ENCODE data around the gene NANOGP8. TPM values are rescaled to one million over a fixed set of nuclear protein-coding genes. Genes with fewer than 3 reads are reported as not detected.

Gene NANOGP8
- total RNA-seq, 1 experiment from 2014 or later, result not detected

- intact Hi-C loops (cut with micrococcal nuclease; ENCODE audit: unreplicated experiment), result no loop called here
- no TSS peak for BruUV-seq (replicated peaks)
- H3K36me3 Mint-ChIP-seq (ENCODE audit: insufficient read depth, unreplicated experiment), result no peaks in the 10 kb centered on the region
These were observed 10.8 kb upstream of the NANOGP8 start for GRCh38 chr15:35095941-35096340.

GRCh38 chr15:35092846-35093245 is 7.8 kb upstream of the NANOGP8 start:
- no peaks in the 10 kb centered on the region for H3K27me3 Mint-ChIP-seq (ENCODE audit: insufficient read depth, unreplicated experiment)

More at GRCh38 chr15:35095941-35096340, 10.8 kb upstream of the NANOGP8 start:
- Mint-ChIP-seq H3K9me3 (ENCODE audit: unreplicated experiment) (no peaks in the 10 kb centered on the region), H3K27ac (ENCODE audit: unreplicated experiment) (no peak overlapping the region), H3K27me3 (ENCODE audit: insufficient read depth, unreplicated experiment) (no peaks in the 10 kb centered on the region), H3K4me3 (ENCODE audit: unreplicated experiment) (no peak overlapping the region), H3K4me1 (ENCODE audit: low read depth, unreplicated experiment) (no peaks in the 10 kb centered on the region)
- Histone ChIP-seq H3K9me3 (no peaks in the 10 kb centered on the region), H3K36me3 (ENCODE audit: control insufficient read depth, insufficient read depth, low read length) (no peaks in the 10 kb centered on the region), H3K27me3 (replicated peaks; ENCODE audit: control insufficient read depth, insufficient read depth, low read length) (no peaks in the 10 kb centered on the region), H3K4me3 (ENCODE audit: low read depth, low read length) (no peak overlapping the region), H3K4me1 (no peaks in the 10 kb centered on the region)
- ChIA-PET CTCF (no interaction called here), POLR2A (no interaction called here)
- no peak for DNase-seq
- TF ChIP-seq, protein P1, sequence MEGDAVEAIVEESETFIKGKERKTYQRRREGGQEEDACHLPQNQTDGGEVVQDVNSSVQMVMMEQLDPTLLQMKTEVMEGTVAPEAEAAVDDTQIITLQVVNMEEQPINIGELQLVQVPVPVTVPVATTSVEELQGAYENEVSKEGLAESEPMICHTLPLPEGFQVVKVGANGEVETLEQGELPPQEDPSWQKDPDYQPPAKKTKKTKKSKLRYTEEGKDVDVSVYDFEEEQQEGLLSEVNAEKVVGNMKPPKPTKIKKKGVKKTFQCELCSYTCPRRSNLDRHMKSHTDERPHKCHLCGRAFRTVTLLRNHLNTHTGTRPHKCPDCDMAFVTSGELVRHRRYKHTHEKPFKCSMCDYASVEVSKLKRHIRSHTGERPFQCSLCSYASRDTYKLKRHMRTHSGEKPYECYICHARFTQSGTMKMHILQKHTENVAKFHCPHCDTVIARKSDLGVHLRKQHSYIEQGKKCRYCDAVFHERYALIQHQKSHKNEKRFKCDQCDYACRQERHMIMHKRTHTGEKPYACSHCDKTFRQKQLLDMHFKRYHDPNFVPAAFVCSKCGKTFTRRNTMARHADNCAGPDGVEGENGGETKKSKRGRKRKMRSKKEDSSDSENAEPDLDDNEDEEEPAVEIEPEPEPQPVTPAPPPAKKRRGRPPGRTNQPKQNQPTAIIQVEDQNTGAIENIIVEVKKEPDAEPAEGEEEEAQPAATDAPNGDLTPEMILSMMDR (IDR thresholded peaks at IDR 0.05; ENCODE audit: insufficient read depth in 1 of 2, low read depth in 1 of 2, low read length in 1 of 2, severe bottlenecking in 1 of 2, unreplicated experiment in 1 of 2), result no peak

GRCh38 chr15:35092311-35092710 is 7.2 kb upstream of the NANOGP8 start:
- H3K27ac Mint-ChIP-seq (ENCODE audit: unreplicated experiment), result no peak overlapping the region
- Histone ChIP-seq H3K4me1 (no peaks in the 10 kb centered on the region), H3K27me3 (replicated peaks; ENCODE audit: control insufficient read depth, insufficient read depth, low read length) (no peaks in the 10 kb centered on the region), H3K36me3 (ENCODE audit: control insufficient read depth, insufficient read depth, low read length) (no peaks in the 10 kb centered on the region), H3K4me3 (ENCODE audit: low read depth, low read length) (no peak overlapping the region), H3K9me3 (no peaks in the 10 kb centered on the region)
- no peaks in the 10 kb centered on the region for H3K27me3 Mint-ChIP-seq (ENCODE audit: insufficient read depth, unreplicated experiment)
- intact Hi-C loops (cut with micrococcal nuclease; ENCODE audit: unreplicated experiment), result no loop called here
- no peak for DNase-seq
- no peaks in the 10 kb centered on the region for H3K4me1 Mint-ChIP-seq (ENCODE audit: low read depth, unreplicated experiment)
- H3K36me3 Mint-ChIP-seq (ENCODE audit: insufficient read depth, unreplicated experiment), result no peaks in the 10 kb centered on the region
- POLR2A ChIA-PET, result no interaction called here
- no peak overlapping the region for H3K4me3 Mint-ChIP-seq (ENCODE audit: unreplicated experiment)
- BruUV-seq (replicated peaks), result no TSS peak
- no peaks in the 10 kb centered on the region for H3K9me3 Mint-ChIP-seq (ENCODE audit: unreplicated experiment)
- CTCF ChIA-PET, result no interaction called here
- TF ChIP-seq, protein P1 (IDR thresholded peaks at IDR 0.05; ENCODE audit: insufficient read depth in 1 of 2, low read depth in 1 of 2, low read length in 1 of 2, severe bottlenecking in 1 of 2, unreplicated experiment in 1 of 2), result no peak

More at GRCh38 chr15:35092846-35093245, 7.8 kb upstream of the NANOGP8 start:
- H3K4me1 ChIP-seq, result no peaks in the 10 kb centered on the region
- BruUV-seq (replicated peaks), result no TSS peak
- intact Hi-C loops (cut with micrococcal nuclease; ENCODE audit: unreplicated experiment), result no loop called here
- CTCF ChIA-PET, result no interaction called here
- no peaks in the 10 kb centered on the region for H3K9me3 ChIP-seq
- no peaks in the 10 kb centered on the region for H3K9me3 Mint-ChIP-seq (ENCODE audit: unreplicated experiment)
- H3K36me3 Mint-ChIP-seq (ENCODE audit: insufficient read depth, unreplicated experiment), result no peaks in the 10 kb centered on the region
- H3K27ac Mint-ChIP-seq (ENCODE audit: unreplicated experiment), result no peak overlapping the region
- H3K36me3 ChIP-seq (ENCODE audit: control insufficient read depth, insufficient read depth, low read length), result no peaks in the 10 kb centered on the region
- no peaks in the 10 kb centered on the region for H3K27me3 ChIP-seq (replicated peaks; ENCODE audit: control insufficient read depth, insufficient read depth, low read length)
- H3K4me3 Mint-ChIP-seq (ENCODE audit: unreplicated experiment), result no peak overlapping the region
- H3K4me3 ChIP-seq (ENCODE audit: low read depth, low read length), result no peak overlapping the region
- POLR2A ChIA-PET, result no interaction called here
- no peaks in the 10 kb centered on the region for H3K4me1 Mint-ChIP-seq (ENCODE audit: low read depth, unreplicated experiment)
- DNase-seq, result no peak
- TF ChIP-seq, protein P1 (IDR thresholded peaks at IDR 0.05; ENCODE audit: insufficient read depth in 1 of 2, low read depth in 1 of 2, low read length in 1 of 2, severe bottlenecking in 1 of 2, unreplicated experiment in 1 of 2), result no peak
